ENCODE results near the gene ZHX3.

ZHX3 gene

DNA sequence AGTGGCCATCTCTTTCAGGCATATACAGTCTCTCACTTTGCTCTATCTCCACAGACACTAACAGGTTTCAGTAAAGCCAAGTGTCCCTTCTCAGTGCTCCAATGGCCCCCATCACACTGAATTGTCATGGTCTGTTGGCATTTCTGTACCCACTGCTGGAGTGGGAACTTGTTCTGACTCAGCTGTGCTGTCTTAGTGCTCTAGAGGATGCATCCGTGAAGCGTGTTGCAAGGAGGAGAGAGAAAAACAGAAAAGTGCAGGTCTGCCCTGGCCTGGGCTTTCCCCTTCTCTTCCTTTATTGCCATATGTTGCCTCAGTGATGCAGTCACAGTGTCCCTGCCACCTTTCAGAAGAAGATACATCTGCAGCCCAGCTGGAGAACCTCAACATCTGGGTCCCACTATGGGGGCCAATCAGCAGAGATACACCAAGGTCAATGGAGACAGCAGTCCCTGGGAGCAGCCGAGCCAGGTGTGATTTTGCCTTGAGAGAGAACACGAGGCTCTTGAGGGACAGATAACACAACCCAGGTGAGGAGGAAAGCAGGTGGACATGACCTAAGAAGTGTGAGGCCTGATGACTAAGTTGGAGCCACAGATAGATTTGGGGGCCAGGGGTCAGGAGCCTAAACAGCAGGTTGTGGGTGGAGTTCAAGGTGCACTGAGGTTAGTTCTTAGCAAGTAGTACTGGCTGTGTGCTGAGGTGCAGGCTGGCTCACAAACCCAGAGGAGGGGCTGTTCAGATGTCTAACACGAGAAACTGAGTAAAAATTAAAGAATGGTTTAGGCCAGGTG is 185.7 kb downstream of the ZHX3 start:
- peaks cover 0 to 2% of the 10 kb centered on the region in 2 donors for H3K9me3 Mint-ChIP-seq
- H3K4me3 Mint-ChIP-seq, result no peak overlapping the region
- H3K27me3 Mint-ChIP-seq, result peaks cover 0 to 6% of the 10 kb centered on the region in 2 donors
- peak overlapping the region; percentile 37 for H3K27ac Mint-ChIP-seq
- peak; percentile 59 to 69 for ATAC-seq (replicated peaks)
- H3K36me3 Mint-ChIP-seq, result peaks cover 3 to 11% of the 10 kb centered on the region in 2 donors
- H3K4me1 Mint-ChIP-seq, result peaks cover 30 to 33% of the 10 kb centered on the region in 2 donors
- DNase-seq, result peak; percentile 21
